Stimulated activated CD4-positive, alpha-beta T cell treated with anti-CD3 and anti-CD28 coated beads, Interleukin-1b, Interleukin-23, amount 100 ng/mL, for 1 hour (primary cell): ENCODE measurements around the gene GBP1.

ENCODE experiments used
- DNase-seq, 2 donors: peaks; one replicate each; pipeline ENCODE4 v3.0.0-alpha.2; 2020; ENCODE audit warnings: low read depth in 2 of 2

Gene GBP1

GRCh38 chr1:89005286-89006151 lies 59.5 kb downstream of the GBP1 start:
- no peak for DNase-seq
